RWPE2 (cell line): ENCODE results near the gene KRT13.
A peak's percentile ranks its signal among the peaks of the same experiment; 100 is the strongest.

Source experiments
- ATAC-seq: fragments of 200-7000 bp; cut with Tn5 transposase; 3 replicates; pipeline ENCODE4 v1.9.1; 2021; ENCODE audit warnings: low read depth
- DNase-seq: peaks from one replicate; pipeline ENCODE4 v3.0.0-alpha.2; 2020; ENCODE audit warnings: low spot score
- H3K27ac ChIP-seq: fragments of 450-650 bp; 2 replicates; pipeline ENCODE4 v1.5.1; 2017; ENCODE audit warnings: mild to moderate bottlenecking; ENCODE audit not compliant: poor library complexity, severe bottlenecking
- H3K27me3 ChIP-seq: fragments of 250-450 bp; sonication (Bioruptor Pico); 2 replicates; pipeline ENCODE4 v1.5.1; 2021; ENCODE audit warnings: mild to moderate bottlenecking, moderate library complexity; ENCODE audit not compliant: insufficient read depth, poor library complexity, severe bottlenecking
- H3K36me3 ChIP-seq: fragments of 250-450 bp; sonication (Bioruptor Pico); 2 replicates; pipeline ENCODE4 v1.5.1; 2020; ENCODE audit warnings: low read depth, mild to moderate bottlenecking, moderate library complexity
- H3K4me1 ChIP-seq: fragments of 250-450 bp; sonication (Bioruptor Pico); 2 replicates; pipeline ENCODE4 v1.5.1; 2021; ENCODE audit warnings: mild to moderate bottlenecking, moderate library complexity; ENCODE audit not compliant: insufficient read depth, poor library complexity, severe bottlenecking
- H3K4me3 ChIP-seq: fragments of 250-450 bp; sonication (Bioruptor Pico); 2 replicates; pipeline ENCODE4 v1.5.1; 2021; ENCODE audit warnings: mild to moderate bottlenecking, moderate library complexity; ENCODE audit not compliant: severe bottlenecking
- H3K9me3 ChIP-seq: fragments of 250-450 bp; sonication (Bioruptor Pico); 2 replicates; pipeline ENCODE4 v1.5.1; 2021; ENCODE audit warnings: mild to moderate bottlenecking, moderate library complexity; ENCODE audit not compliant: severe bottlenecking
- TF ChIP-seq, protein P1 (sequence below): fragments of 450-650 bp; IDR thresholded peaks from one replicate; pipeline ENCODE4 v1.5.1; 2017; ENCODE audit warnings: mild to moderate bottlenecking, moderate library complexity; ENCODE audit not compliant: poor library complexity, severe bottlenecking

Gene KRT13

DNA sequence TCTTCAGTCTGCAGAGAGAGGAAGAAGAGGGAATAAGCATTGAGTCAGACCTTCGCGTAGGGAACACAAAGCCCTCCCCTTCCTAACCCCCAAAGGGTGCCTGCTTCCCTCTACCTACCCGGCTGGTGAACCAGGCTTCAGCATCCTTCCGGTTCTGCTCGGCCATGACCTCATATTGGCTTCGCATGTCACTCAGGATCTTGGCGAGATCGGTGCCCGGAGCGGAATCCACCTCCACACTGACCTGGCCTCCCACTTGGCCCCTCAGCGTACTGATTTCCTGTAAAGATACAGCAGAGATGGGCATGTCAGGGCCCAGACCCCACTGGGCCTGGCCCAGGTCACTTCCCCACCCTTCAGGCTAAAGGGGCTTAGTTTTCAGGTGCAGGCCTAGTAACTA is 18.8 kb upstream of the KRT13 start:
- H3K27ac ChIP-seq: peak overlapping the region; percentile 79
- no peak for ATAC-seq

DNA sequence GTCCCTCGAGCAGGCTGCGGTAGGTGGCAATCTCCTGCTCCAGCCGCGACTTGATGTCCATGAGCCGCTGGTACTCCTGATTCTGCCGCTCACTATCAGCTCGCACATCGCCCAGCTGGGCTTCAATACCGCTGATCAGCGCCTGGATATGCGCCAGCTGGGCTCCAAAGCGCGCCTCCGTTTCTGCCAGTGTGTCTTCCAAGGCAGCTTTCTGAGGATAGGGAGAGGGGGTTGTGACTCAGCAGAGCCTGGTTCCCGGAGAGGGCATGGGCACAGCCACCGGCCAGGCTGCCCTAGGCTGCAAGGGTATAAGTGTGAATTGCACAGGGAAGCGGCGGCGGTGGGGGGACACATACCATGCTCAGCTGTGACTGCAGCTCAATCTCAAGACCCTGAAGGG is 18.4 kb upstream of the KRT13 start:
- DNase-seq: no peak
- no peaks in the 10 kb centered on the region for H3K9me3 ChIP-seq
- no peaks in the 10 kb centered on the region for H3K27me3 ChIP-seq
- no peak overlapping the region for H3K4me3 ChIP-seq
- TF ChIP-seq, protein P1, sequence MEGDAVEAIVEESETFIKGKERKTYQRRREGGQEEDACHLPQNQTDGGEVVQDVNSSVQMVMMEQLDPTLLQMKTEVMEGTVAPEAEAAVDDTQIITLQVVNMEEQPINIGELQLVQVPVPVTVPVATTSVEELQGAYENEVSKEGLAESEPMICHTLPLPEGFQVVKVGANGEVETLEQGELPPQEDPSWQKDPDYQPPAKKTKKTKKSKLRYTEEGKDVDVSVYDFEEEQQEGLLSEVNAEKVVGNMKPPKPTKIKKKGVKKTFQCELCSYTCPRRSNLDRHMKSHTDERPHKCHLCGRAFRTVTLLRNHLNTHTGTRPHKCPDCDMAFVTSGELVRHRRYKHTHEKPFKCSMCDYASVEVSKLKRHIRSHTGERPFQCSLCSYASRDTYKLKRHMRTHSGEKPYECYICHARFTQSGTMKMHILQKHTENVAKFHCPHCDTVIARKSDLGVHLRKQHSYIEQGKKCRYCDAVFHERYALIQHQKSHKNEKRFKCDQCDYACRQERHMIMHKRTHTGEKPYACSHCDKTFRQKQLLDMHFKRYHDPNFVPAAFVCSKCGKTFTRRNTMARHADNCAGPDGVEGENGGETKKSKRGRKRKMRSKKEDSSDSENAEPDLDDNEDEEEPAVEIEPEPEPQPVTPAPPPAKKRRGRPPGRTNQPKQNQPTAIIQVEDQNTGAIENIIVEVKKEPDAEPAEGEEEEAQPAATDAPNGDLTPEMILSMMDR: no peak
- peaks cover 52% of the 10 kb centered on the region for H3K4me1 ChIP-seq
- H3K27ac ChIP-seq: peak overlapping the region; percentile 79
- no peak for ATAC-seq
- peaks cover 6% of the 10 kb centered on the region for H3K36me3 ChIP-seq

More for the DNA sequence above, 18.8 kb upstream of the KRT13 start:
- Histone ChIP-seq H3K9me3 (no peaks in the 10 kb centered on the region), H3K27me3 (no peaks in the 10 kb centered on the region), H3K36me3 (peaks cover 6% of the 10 kb centered on the region), H3K4me1 (peaks cover 51% of the 10 kb centered on the region), H3K4me3 (no peak overlapping the region)
- TF ChIP-seq, protein P1: no peak
- no peak for DNase-seq

DNA sequence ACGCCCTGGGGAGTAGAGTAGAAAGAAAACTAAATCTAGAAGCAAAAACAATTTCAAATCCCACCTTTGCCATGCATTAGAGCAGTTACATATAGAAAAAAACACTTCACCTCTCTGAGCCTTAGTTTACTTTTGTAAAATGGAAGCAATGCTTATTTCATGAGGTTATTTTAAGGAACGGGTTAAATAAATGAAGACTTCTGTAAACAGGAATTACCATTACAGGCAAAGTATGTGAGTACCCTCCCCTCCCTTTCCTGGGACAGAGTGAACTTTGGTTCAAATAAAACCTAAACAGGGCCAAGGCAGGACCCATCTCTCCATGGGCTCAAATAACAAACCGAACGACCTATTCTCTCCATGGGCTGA is 17.8 kb upstream of the KRT13 start:
- H3K27me3 ChIP-seq: no peaks in the 10 kb centered on the region
- no peak overlapping the region for H3K4me3 ChIP-seq
- peaks cover 6% of the 10 kb centered on the region for H3K36me3 ChIP-seq
- H3K9me3 ChIP-seq: no peaks in the 10 kb centered on the region
- peaks cover 57% of the 10 kb centered on the region for H3K4me1 ChIP-seq
- ATAC-seq (no peak), DNase-seq (no peak)
- TF ChIP-seq, protein P1: no peak
- peak overlapping the region; percentile 79 for H3K27ac ChIP-seq

DNA sequence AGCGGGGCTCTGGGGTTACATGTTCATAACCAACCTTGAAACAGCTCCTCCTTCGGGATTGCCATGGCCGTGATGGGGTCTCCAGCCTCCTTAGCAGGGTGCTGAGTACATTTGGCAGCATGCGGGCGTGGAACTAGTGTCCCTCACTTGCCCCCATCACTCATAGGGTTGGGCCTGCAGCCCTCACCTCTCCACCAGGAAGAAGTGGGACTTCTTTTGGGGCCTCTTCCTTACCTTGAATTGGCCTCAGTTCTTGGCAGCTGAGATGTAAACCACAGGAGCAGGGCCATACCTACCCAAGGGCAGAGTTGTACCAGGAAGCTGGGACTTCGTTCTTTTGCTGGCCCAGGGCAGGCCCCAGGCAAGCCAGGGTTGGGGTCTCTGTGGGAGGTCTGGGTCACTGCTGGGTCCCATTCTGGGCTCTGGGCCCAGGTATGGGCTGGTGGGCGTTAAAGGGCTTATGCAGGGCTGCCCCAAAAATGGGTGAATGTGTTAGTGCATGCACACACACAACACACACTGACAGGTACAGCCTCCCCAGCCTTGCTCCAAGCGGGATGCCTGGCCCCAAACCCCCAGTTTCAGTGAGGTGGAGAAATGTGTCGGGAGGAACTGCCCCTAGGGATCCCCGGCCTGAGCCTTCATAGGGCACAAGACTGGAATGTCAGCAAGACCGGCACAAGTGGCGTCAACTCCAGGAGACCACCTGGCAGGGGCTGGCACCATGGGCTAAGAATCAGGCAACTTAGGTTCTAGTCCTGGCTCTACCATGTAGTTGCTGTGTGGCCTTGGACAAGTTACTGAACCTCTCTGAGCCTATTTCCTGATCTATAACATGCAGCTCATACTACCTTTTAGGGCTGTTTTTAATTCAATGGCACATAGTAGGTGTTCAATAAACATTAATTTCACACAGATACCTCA is 17.2 kb upstream of the KRT13 start:
- Histone ChIP-seq H3K9me3 (no peaks in the 10 kb centered on the region), H3K4me3 (no peak overlapping the region), H3K27me3 (no peaks in the 10 kb centered on the region), H3K4me1 (peaks cover 60% of the 10 kb centered on the region), H3K27ac (peak overlapping the region; percentile 79), H3K36me3 (peaks cover 6% of the 10 kb centered on the region)
- DNase-seq: no peak
- TF ChIP-seq, protein P1: no peak
- no peak for ATAC-seq

DNA sequence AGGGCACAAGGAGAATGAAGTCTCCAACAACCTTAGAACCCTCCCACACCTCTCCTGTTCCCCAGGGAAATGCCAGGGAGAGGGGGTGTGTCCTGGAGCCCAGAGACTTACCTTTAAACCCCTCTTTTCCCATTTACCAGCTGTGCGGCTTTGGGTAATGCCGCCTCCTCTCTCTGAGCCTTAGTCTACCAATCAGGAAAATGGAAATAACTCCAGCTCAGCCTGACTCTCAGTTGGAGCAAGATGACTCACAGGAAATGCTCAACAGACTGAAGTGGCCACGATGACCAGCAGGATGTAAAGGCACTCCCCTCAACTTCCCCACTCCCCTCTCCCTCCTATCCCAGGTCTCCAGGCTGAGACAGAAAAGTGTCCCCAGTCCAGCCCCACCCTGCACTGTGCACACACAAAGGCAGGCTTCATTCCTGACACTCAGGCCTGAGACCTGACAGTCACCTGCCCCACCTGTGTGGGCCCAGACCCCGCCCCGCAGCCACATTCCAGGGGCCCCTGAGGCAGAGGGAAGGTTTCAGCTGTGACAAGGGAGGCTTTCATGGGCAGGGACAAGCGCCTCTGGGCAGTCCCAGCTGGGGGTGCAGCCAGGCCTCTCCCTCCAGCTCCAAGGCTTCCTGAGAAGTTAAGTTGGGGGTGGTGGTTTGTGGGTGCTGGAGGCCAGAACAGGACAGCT is 16.3 kb upstream of the KRT13 start:
- no peaks in the 10 kb centered on the region for H3K27me3 ChIP-seq
- no peaks in the 10 kb centered on the region for H3K9me3 ChIP-seq
- no peak for DNase-seq
- H3K4me3 ChIP-seq: no peak overlapping the region
- TF ChIP-seq, protein P1: peak; percentile 5
- H3K36me3 ChIP-seq: peaks cover 2% of the 10 kb centered on the region
- H3K27ac ChIP-seq: peak overlapping the region; percentile 79
- peak; percentile 50 for ATAC-seq
- H3K4me1 ChIP-seq: peaks cover 60% of the 10 kb centered on the region
